ENCODE results near the gene ZFYVE28. TPM values are rescaled to one million over a fixed set of nuclear protein-coding genes. Genes with fewer than 3 reads are reported as not detected.

The ZFYVE28 gene
- total RNA-seq, 1 donor from 2014 or later: 5.1 TPM

DNA sequence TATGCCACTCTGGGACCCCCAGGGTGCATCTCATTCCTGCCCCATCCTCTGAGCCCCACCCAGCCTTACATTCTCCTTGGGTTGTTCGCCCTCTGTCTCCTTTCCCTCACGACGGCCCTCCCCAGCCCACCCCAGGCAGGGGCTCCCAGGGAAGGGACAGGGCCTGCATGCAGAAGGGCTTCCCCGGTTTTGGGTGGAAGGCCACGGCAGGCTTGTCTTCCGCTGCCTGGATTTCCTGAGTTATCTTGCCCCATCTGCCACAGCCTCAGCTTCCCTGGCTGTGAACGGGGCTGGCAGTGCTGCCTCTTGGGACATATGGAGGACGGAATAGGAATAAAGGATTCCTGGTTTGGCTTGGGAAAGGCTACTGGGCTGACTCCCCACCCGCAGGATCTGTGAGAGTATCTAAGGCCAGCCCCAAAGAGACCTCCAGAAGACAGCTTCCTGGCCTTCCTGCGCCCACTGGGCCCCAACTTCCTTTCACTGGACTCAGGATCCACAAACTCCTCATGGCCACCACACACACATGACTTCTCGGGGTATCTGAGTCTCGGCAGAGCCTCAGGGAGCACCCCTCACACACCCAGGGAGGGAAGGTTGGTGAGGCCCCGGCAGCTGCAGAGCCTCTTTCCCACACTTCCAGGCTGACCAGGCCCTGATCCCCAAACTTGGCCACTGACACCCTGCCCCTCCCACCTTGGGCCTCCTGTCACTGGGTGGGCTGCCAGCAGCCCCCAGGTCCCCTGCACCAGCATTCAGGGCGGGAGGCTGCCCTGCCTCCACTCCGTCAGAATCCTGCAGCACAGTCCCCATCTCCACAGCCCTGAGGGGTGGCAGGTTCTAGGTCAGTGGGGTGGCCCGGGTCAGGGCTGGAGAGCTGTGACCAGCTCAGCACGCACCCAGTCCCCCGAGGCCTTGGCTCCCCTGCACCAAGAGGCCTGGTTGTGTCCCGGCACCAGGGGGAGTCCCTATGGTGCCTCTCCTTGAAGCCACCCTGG lies 153.0 kb downstream of the ZFYVE28 start:
- no peaks in the 10 kb centered on the region for H3K4me1 Mint-ChIP-seq (ENCODE audit: low read depth)
- no peak for DNase-seq (ENCODE audit: low spot score)
- intact Hi-C loops (cut with micrococcal nuclease): loop anchor here (10.0 kb wide), 1 partner anchor 669 kb away; no protein-coding TSS in a partner anchor
- peak overlapping the region; percentile 33 for H3K4me3 Mint-ChIP-seq
- H3K27ac Mint-ChIP-seq: no peak overlapping the region
- no peaks in the 10 kb centered on the region for H3K27me3 Mint-ChIP-seq (ENCODE audit: insufficient read depth)
- no peaks in the 10 kb centered on the region for H3K36me3 Mint-ChIP-seq (ENCODE audit: low read depth)
- no peaks in the 10 kb centered on the region for H3K9me3 Mint-ChIP-seq

DNA sequence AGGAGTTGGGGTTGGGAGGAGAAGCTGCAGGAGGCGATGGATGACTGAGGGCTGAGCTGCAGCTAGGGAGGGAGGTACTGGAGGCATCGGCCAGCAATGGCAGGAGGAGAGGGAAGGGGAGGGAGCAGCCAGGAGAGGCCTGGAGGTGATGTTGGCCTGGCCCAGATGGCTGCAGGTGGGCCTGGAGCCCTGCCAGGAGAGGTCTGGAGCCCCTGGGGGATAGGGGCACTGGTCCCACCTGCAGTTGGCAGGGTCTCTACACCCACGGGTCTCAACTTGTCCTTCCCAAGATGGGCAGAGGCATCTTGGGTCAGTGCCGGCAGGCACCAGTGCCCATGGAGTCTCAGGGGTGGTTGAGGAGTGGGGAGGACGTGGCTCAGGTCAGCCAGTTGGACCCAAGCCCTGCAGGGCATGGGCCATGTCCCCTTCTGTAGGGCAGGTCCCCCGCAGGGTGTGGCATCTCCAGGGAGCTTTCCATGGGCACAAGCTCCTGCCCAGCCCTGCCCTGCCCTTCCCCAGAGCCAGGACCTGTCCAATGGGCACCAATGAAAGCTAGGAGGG lies 153.9 kb downstream of the ZFYVE28 start:
- H3K9me3 Mint-ChIP-seq: no peaks in the 10 kb centered on the region
- DNase-seq (ENCODE audit: low spot score): no peak
- no peaks in the 10 kb centered on the region for H3K36me3 Mint-ChIP-seq (ENCODE audit: low read depth)
- H3K27ac Mint-ChIP-seq: no peak overlapping the region
- H3K4me3 Mint-ChIP-seq: no peak overlapping the region
- intact Hi-C loops (cut with micrococcal nuclease): loop anchor here (10.0 kb wide), 1 partner anchor 670 kb away; no protein-coding TSS in a partner anchor
- no peaks in the 10 kb centered on the region for H3K4me1 Mint-ChIP-seq (ENCODE audit: low read depth)
- no peaks in the 10 kb centered on the region for H3K27me3 Mint-ChIP-seq (ENCODE audit: insufficient read depth)

DNA sequence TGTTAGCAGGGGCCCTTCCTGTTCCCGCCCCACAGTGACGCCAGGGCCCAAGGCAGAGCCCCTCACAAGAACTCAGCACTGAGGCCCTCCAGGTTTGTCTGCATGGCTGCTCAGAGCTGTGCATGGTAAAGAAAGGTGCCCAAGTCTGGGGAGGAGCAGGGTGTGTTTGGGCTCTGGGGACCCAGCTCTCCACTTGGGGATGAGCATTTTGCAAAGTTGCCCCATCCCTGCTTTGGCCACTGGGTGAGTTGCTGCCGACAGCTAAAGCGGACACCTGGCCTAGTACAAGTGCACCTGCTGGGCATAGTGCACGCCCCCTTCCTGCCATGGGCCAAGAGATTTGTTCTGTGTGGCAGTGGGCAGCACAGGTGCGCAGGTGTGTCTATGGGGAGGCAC lies 154.5 kb downstream of the ZFYVE28 start:
- no peak overlapping the region for H3K27ac Mint-ChIP-seq
- peak overlapping the region; percentile 72 for H3K4me3 Mint-ChIP-seq
- no peaks in the 10 kb centered on the region for H3K4me1 Mint-ChIP-seq (ENCODE audit: low read depth)
- intact Hi-C loops (cut with micrococcal nuclease): loop anchor here (2.0 to 10.0 kb wide), 4 partner anchors 19 to 671 kb away; partner anchors contain the start of genes NSD2 and SLBP
- H3K27me3 Mint-ChIP-seq (ENCODE audit: insufficient read depth): no peaks in the 10 kb centered on the region
- H3K36me3 Mint-ChIP-seq (ENCODE audit: low read depth): no peaks in the 10 kb centered on the region
- DNase-seq (ENCODE audit: low spot score): no peak
- H3K9me3 Mint-ChIP-seq: no peaks in the 10 kb centered on the region

DNA sequence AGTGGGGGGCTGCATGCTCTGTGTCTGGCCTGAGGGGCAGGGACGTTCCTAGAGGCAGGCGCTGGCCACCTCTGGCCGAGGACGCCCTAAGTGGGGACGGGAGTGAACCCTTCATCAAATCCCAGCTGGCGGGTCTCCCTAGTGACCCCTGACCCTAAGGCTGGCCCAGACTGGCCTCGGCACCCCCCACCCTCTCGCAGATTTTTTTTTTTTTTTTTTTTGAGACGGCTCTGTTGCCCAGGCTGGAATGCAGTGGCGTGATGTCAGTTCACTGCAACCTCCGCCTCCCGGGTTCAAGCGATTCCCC lies 155.5 kb downstream of the ZFYVE28 start:
- Mint-ChIP-seq H3K4me3 (peak overlapping the region; percentile 72), H3K27me3 (ENCODE audit: insufficient read depth) (no peaks in the 10 kb centered on the region), H3K27ac (no peak overlapping the region), H3K4me1 (ENCODE audit: low read depth) (no peaks in the 10 kb centered on the region), H3K9me3 (no peaks in the 10 kb centered on the region), H3K36me3 (ENCODE audit: low read depth) (no peaks in the 10 kb centered on the region)
- DNase-seq (ENCODE audit: low spot score): no peak
- intact Hi-C loops (cut with micrococcal nuclease): loop anchor here (1.0 to 10.0 kb wide), 14 partner anchors 20 to 700 kb away; partner anchors contain the start of genes CFAP99, FAM193A, GRK4 and HAUS3

DNA sequence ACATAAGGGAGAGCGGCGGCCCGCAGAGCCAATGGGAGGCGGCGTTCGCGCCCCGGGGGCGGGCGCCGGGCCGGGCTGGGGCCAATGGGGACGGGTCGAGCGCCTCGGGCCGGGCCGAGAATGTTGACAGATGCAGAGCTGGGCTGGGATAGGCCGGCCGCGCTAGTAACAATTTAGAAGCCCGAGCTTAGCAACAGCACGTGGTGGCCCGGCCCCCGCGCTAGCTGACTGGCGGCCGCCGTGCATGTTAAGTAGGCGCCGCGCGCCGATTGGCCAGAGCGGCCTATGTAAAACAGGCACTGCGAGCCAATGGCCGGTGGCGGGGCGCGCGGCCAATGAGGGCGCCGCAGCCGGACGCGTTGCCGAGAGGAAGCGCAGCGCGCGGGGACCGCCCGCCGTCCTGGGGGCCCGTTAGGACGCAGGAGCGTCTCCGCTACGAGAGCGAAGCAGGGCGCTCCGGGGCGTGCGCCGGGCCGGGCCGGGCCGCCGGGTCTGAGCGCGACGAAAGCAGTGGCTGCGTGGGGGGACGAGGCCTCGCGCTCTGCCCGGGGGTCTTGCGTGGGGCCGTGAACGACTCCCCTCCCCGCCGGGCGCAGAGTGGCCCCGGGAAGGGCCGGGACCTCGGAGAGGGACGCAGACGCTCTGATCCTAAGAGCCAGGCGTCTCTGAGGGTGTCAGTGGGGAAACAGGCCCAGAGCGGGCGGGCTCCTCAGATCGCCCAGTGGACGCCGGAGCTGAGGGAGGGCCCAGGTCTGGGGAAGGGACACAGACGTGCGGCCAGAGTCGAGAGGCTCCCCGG lies 156.1 kb downstream of the ZFYVE28 start:
- Mint-ChIP-seq H3K27me3 (ENCODE audit: insufficient read depth) (no peaks in the 10 kb centered on the region), H3K9me3 (no peaks in the 10 kb centered on the region), H3K36me3 (ENCODE audit: low read depth) (no peaks in the 10 kb centered on the region), H3K4me1 (ENCODE audit: low read depth) (no peaks in the 10 kb centered on the region), H3K4me3 (peak overlapping the region; percentile 72), H3K27ac (peak overlapping the region; percentile 67)
- peak; percentile 98 for DNase-seq (ENCODE audit: low spot score)
- intact Hi-C loops (cut with micrococcal nuclease): loop anchor here (1.0 to 10.0 kb wide), 14 partner anchors 20 to 701 kb away; partner anchors contain the start of genes CFAP99, FAM193A, GRK4 and HAUS3

DNA sequence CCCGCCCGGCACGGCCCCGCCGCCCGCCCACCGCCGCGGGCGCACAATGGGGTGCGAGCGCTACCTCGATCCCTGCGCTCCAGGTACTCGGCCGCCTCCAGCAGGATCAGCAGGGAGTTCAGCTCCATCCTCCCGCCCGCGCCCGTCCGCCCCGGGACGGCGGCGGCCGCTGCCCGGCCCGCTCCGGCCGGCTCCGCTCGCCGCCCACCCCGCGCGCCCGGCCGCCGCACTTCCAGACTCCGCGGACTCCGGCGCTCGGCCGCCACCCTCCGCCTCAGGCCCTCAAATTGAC lies 156.6 kb downstream of the ZFYVE28 start, which contains the start of gene MXD4:
Gene MXD4 (minus strand): TSS at position 257 of the 292 bp plus-strand sequence. CDS start 129 bp downstream, at position 128.
- intact Hi-C loops (cut with micrococcal nuclease): loop anchor here (1.0 to 10.0 kb wide), 14 partner anchors 19 to 702 kb away; partner anchors contain the start of genes CFAP99, FAM193A, GRK4 and HAUS3
- no peak for DNase-seq (ENCODE audit: low spot score)
- H3K9me3 Mint-ChIP-seq: no peaks in the 10 kb centered on the region
- no peaks in the 10 kb centered on the region for H3K4me1 Mint-ChIP-seq (ENCODE audit: low read depth)
- H3K36me3 Mint-ChIP-seq (ENCODE audit: low read depth): no peaks in the 10 kb centered on the region
- no peaks in the 10 kb centered on the region for H3K27me3 Mint-ChIP-seq (ENCODE audit: insufficient read depth)
- H3K4me3 Mint-ChIP-seq: peak within 1 kb of the TSS; percentile 72
- peak within 1 kb of the TSS; percentile 67 for H3K27ac Mint-ChIP-seq

DNA sequence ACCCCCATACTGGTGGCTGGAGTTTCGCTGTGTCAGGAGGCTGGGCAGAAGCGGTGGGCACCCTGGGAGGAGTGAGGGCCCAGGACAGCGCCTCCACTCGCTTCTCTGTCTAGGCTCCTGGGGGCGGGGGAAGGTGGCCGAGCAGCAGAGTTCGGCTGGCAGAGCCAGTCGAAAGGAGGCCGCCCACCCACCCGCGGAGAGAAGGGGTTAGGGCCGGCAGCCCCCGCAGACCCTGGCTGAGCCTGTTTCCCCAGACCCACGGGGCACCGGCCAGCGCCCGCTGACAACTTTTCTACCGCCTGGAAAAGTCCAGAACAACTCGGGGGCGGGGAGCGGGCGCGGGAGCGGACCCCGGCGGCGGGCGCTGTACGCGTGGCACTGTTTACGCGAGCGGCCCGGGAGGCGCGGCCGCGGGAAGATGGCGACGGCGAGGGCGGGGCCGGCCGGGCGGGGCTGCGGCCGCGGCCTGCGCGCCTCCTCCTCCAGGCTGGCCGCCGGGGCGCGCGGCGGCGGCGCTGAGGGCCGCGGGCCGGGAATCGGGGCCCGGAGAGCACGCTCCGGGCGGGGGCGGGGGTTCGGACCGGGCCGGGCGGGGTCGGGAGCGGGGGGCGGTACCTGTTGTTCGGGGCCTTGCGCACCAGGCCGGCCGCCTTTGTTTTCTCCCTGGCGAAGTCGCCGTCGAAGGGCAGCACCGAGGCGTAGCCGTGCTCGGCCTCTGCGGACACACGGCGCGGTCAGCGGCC lies 157.2 kb downstream of the ZFYVE28 start:
- no peaks in the 10 kb centered on the region for H3K36me3 Mint-ChIP-seq (ENCODE audit: low read depth)
- H3K4me3 Mint-ChIP-seq: peak overlapping the region; percentile 65
- DNase-seq (ENCODE audit: low spot score): peak; percentile 71
- H3K9me3 Mint-ChIP-seq: no peaks in the 10 kb centered on the region
- H3K27ac Mint-ChIP-seq: no peak overlapping the region
- no peaks in the 10 kb centered on the region for H3K4me1 Mint-ChIP-seq (ENCODE audit: low read depth)
- no peaks in the 10 kb centered on the region for H3K27me3 Mint-ChIP-seq (ENCODE audit: insufficient read depth)
- intact Hi-C loops (cut with micrococcal nuclease): loop anchor here (10.0 kb wide), 1 partner anchor 674 kb away; no protein-coding TSS in a partner anchor

DNA sequence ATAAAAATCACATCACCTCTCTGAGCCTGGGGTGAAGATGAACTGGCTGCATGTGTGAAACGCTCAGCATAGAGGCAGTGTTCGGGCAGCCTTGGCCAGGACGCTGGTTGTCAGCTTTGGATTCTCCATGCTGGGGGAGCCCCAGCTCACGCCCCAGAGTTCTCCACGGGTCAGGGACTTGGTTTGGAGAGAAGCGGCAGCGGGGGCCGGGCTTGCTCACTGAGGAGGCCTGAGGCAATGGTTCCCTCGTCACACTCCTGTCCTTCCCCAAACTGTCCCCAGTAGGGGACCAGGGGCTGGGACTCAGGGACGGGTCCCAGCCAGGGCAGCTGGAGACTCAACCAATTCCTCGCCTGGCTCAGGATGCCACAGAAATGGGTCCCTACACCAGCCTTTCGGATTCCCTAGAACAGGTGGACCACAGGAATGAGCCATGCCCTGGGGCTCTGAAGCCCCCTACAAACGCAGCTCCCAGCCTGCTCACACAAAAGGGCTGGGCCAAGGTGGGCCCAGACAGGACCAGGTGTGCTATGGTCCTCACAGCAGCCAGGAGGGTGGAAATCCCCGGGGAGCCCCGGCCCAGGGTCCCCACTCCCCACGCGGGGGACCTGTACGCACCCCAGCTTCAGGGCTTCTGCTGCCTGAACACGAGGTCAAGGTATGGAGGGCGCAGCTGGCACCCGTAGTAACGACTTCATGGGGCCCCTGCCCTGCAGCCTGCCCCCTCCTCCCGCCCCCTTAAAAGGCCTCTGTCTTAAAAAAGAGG lies 157.9 kb downstream of the ZFYVE28 start:
- no peaks in the 10 kb centered on the region for H3K36me3 Mint-ChIP-seq (ENCODE audit: low read depth)
- no peaks in the 10 kb centered on the region for H3K27me3 Mint-ChIP-seq (ENCODE audit: insufficient read depth)
- H3K4me3 Mint-ChIP-seq: peak overlapping the region; percentile 65
- no peaks in the 10 kb centered on the region for H3K9me3 Mint-ChIP-seq
- no peak overlapping the region for H3K27ac Mint-ChIP-seq
- no peak for DNase-seq (ENCODE audit: low spot score)
- intact Hi-C loops (cut with micrococcal nuclease): loop anchor here (10.0 kb wide), 1 partner anchor 674 kb away; no protein-coding TSS in a partner anchor
- no peaks in the 10 kb centered on the region for H3K4me1 Mint-ChIP-seq (ENCODE audit: low read depth)

DNA sequence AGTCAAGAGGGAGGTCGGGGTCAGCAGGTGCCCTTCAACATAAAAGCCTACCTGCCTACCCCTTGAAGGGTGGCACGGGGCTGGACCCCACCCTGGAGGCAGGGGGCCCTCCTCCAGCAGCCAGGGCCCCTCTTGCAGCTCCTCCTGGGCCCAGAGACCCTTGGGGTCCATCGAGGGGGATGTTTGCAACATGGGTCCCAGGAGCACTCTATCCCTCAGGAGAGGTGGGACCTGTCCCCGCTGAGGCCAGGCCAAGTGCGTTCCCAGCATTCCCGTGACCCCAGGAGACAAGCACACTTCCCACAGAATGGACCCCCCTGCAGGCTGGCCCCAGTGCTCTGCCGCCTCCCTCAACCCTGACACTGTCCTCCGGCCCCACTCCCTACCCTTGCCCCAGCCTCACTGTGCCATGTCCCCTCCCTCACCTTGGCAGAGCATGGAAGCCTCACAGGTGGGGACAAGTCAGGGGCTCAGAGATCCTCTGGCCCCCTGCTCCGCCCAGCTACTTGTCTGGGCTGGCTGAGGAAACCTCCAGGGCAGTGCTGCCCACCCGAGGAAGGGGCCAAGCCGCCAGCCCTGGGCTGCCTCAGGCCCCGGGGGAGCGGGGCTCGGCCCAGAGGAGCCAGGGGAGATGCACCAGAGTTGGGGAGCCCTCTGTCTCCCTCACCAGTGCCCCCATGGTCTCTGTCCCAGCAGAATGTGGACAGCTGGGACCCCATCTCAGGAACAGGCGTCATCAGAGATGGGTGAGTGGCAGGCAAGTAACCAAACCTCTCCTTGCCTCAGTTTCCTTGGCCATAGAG lies 158.7 kb downstream of the ZFYVE28 start:
- H3K27ac Mint-ChIP-seq: no peak overlapping the region
- H3K36me3 Mint-ChIP-seq (ENCODE audit: low read depth): no peaks in the 10 kb centered on the region
- H3K4me3 Mint-ChIP-seq: no peak overlapping the region
- no peaks in the 10 kb centered on the region for H3K4me1 Mint-ChIP-seq (ENCODE audit: low read depth)
- no peaks in the 10 kb centered on the region for H3K9me3 Mint-ChIP-seq
- intact Hi-C loops (cut with micrococcal nuclease): loop anchor here (10.0 kb wide), 1 partner anchor 675 kb away; no protein-coding TSS in a partner anchor
- DNase-seq (ENCODE audit: low spot score): no peak
- H3K27me3 Mint-ChIP-seq (ENCODE audit: insufficient read depth): no peaks in the 10 kb centered on the region

DNA sequence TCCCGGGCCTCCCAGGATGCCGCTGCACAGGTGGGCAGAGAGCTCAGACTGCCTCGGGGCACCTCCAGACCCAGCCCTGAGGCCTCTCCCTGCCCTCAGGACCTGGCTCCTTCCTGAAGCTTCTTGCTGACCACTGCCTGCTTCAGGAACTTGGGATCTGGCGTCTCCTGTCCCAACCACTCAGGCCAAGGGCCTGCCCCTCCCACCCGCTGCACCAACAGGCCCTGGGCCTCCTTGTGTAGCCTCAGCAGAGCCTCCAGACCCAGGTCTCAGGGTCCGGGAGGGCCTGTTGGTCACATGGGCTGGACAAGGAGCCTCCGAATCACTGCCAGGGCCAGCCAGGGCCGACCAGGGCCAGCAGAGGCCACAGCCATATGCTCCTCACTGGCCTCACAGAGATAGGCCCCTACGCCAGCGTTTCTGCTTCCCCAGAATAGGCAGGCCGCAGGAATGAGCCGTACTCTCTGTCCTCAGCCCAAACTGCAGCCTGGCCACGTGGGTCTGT lies 159.4 kb downstream of the ZFYVE28 start:
- Mint-ChIP-seq H3K4me1 (ENCODE audit: low read depth) (no peaks in the 10 kb centered on the region), H3K9me3 (no peaks in the 10 kb centered on the region), H3K27ac (no peak overlapping the region), H3K36me3 (ENCODE audit: low read depth) (no peaks in the 10 kb centered on the region), H3K27me3 (ENCODE audit: insufficient read depth) (no peaks in the 10 kb centered on the region), H3K4me3 (no peak overlapping the region)
- intact Hi-C loops (cut with micrococcal nuclease): no loop called here
- DNase-seq (ENCODE audit: low spot score): no peak

Measured in activated T-helper 1 cell treated with anti-CD3 and anti-CD28 coated beads, Interleukin-12 subunit alpha, Interleukin-12 subunit beta, Interleukin-2, Interleukin-4 antibody, amounts not matched to agents 30 ng/mL and 10 ng/mL and 1 ng/mL, durations not matched to agents 14 hours and 24 hours and 36 hours (primary cell).